B cell (primary cell): ENCODE measurements around the gene GRK1. TPM values are rescaled to one million over a fixed set of nuclear protein-coding genes. Genes with fewer than 3 reads are reported as not detected.

Experiments used
- ATAC-seq: fragments of 200-7000 bp; cut with Tn5 transposase; one replicate; pipeline ENCODE4 v1.10.0; 2021; ENCODE audit warnings: low read depth, mild to moderate bottlenecking, moderate number of reproducible peaks, moderate library complexity
- CTCF ChIA-PET: fragments of 350-600 bp; sonication (Branson Sonifier 250); formaldehyde crosslinking; loops from one replicate; lab custom pipeline; 2021; ENCODE audit warnings: antibody characterized with exemption, inconsistent platforms; lab: Charles Lee
- POLR2A ChIA-PET: fragments of 350-600 bp; sonication (Branson Sonifier 250); formaldehyde crosslinking; loops from one replicate; lab custom pipeline; 2021; ENCODE audit warnings: antibody characterized with exemption; lab: Charles Lee
- DNase-seq: peaks from one replicate; pipeline ENCODE4 v3.0.0; 2013
- H2AFZ ChIP-seq: 2 replicates; pipeline ENCODE4 v1.6.1; 2012; ENCODE audit warnings: mild to moderate bottlenecking, low read depth, low read length; ENCODE audit not compliant: insufficient read depth, poor library complexity, severe bottlenecking
- H3K27ac ChIP-seq, 2 donors: 1 replicate in 1 of 2; 2 replicates in 1 of 2; pipeline ENCODE4 v1.5.1; 2012 to 2013; ENCODE audit warnings: low read length in 2 of 2, mild to moderate bottlenecking in 2 of 2, moderate library complexity in 1 of 2
- H3K27me3 ChIP-seq, 4 experiments: fragments of 200-600 bp in 1 of 4; sonication (generic) in 1 of 4; replicated peaks in 1 of 4; 1 replicate in 2 of 4; 2 replicates in 2 of 4; pipeline versions ENCODE4 v1.6.1 to v1.7.0; 2013 to 2016; ENCODE audit warnings: low read length in 3 of 4, mild to moderate bottlenecking in 2 of 4, mixed read lengths in 1 of 4, moderate library complexity in 1 of 4; ENCODE audit not compliant: insufficient read depth in 4 of 4, control insufficient read depth in 3 of 4; ENCODE audit errors: control extremely low read depth in 1 of 4
- H3K36me3 ChIP-seq, 2 experiments: replicated peaks in 1 of 2; 1 replicate in 1 of 2; 2 replicates in 1 of 2; pipeline versions ENCODE4 v1.6.1 to v1.7.1; 2013; ENCODE audit warnings: low read length in 1 of 2; ENCODE audit not compliant: insufficient read depth in 2 of 2, control insufficient read depth in 1 of 2; ENCODE audit errors: control extremely low read depth in 1 of 2, extremely low read depth in 1 of 2
- H3K4me1 ChIP-seq, 2 donors: fragments of 200-600 bp in 1 of 2; sonication (generic) in 1 of 2; 1 replicate in 1 of 2; 2 replicates in 1 of 2; pipeline versions ENCODE4 v1.5.1 to v1.6.1; 2013 to 2017; ENCODE audit warnings: low read length in 2 of 2; ENCODE audit not compliant: control insufficient read depth in 2 of 2, insufficient read depth in 2 of 2
- H3K4me2 ChIP-seq: replicated peaks from 2 replicates; pipeline ENCODE3; 2012; ENCODE audit warnings: mild to moderate bottlenecking, low read depth, low read length; ENCODE audit not compliant: poor library complexity, severe bottlenecking
- H3K4me3 ChIP-seq, 5 experiments: fragments of 200-600 bp in 1 of 5; sonication (generic) in 1 of 5; 1 replicate in 3 of 5; 2 replicates in 2 of 5; pipeline versions ENCODE4 v1.5.1 to v1.7.0; 2011 to 2016; ENCODE audit warnings: low read length in 4 of 5, mild to moderate bottlenecking in 4 of 5, low read depth in 2 of 5, control low read depth in 1 of 5, moderate library complexity in 1 of 5; ENCODE audit not compliant: insufficient read depth in 1 of 5; ENCODE audit errors: control extremely low read depth in 1 of 5, extremely low read depth in 1 of 5
- H3K79me2 ChIP-seq: fragments of 200-600 bp; sonication (generic); one replicate; pipeline ENCODE4 v1.6.0; 2016; ENCODE audit warnings: low read length; ENCODE audit not compliant: control insufficient read depth, insufficient read depth
- H3K9ac ChIP-seq: fragments of 200-600 bp; sonication (generic); 2 replicates; pipeline ENCODE4 v1.6.1; 2017; ENCODE audit warnings: mild to moderate bottlenecking, low read length, moderate library complexity
- H3K9me3 ChIP-seq, 3 donors: one replicate each; pipeline versions ENCODE4 v1.6.1 to v1.7.1; 2013; ENCODE audit warnings: low read length in 2 of 3; ENCODE audit not compliant: control insufficient read depth in 2 of 3, insufficient read depth in 1 of 3; ENCODE audit errors: control extremely low read depth in 1 of 3
- H4K20me1 ChIP-seq: 2 replicates; pipeline ENCODE4 v1.6.0; 2012; ENCODE audit warnings: mild to moderate bottlenecking, low read length; ENCODE audit not compliant: insufficient read depth, control insufficient read depth, poor library complexity, severe bottlenecking
- H3K27ac Mint-ChIP-seq: one replicate; pipeline ENCODE4 v1.8.0; 2021; ENCODE audit warnings: mixed read lengths
- H3K27me3 Mint-ChIP-seq: one replicate; pipeline ENCODE4 v1.8.0; 2021; ENCODE audit warnings: mixed read lengths
- H3K4me1 Mint-ChIP-seq: one replicate; pipeline ENCODE4 v1.8.0; 2021; ENCODE audit warnings: mixed read lengths
- H3K4me3 Mint-ChIP-seq: one replicate; pipeline ENCODE4 v1.8.0; 2021; ENCODE audit warnings: mixed read lengths
- H3K9me3 Mint-ChIP-seq: one replicate; pipeline ENCODE4 v1.8.0; 2022; ENCODE audit warnings: mixed read lengths; ENCODE audit not compliant: insufficient read depth
- CTCF ChIP-seq: fragments of 200-600 bp; IDR thresholded peaks from one replicate; pipeline ENCODE4 v1.8.0; 2022; ENCODE audit warnings: antibody characterized with exemption, mild to moderate bottlenecking
- EZH2 ChIP-seq: IDR thresholded peaks from 2 replicates; pipeline ENCODE4 v1.6.1; 2012; ENCODE audit warnings: borderline replicate concordance, low read depth, mild to moderate bottlenecking, moderate library complexity, low read length; ENCODE audit not compliant: insufficient read depth, poor library complexity, severe bottlenecking
- WGBS: methylation state at CpG from one replicate; pipeline ENCODE4 v1.1.5; 2013; ENCODE audit warnings: missing lambda C conversion rate; ENCODE audit not compliant: insufficient coverage; 5-methylcytosine and 5-hydroxymethylcytosine counted together
- intact Hi-C: fragments of 100-400 bp; cut with micrococcal nuclease; formaldehyde crosslinking; loops from one replicate; pipeline ENCODE4 v1.10.0; 2022
- polyA plus RNA-seq: library from polyadenylated mRNA; depleted of rRNA; stranded (reverse); fragments of >200 nt; gene quantifications from 2 replicates; pipeline ENCODE4 v1.2.3, GENCODE V29; 2012
- total RNA-seq, 2 donors: library from RNA; stranded (reverse); fragments of 120-200 nt in 1 of 2; gene quantifications; 1 replicate in 1 of 2; 2 replicates in 1 of 2; pipeline versions ENCODE4 v1.2.3 to v1.2.4, GENCODE V29; 2013 to 2022

The GRK1 gene
- total and polyA plus RNA-seq, 2 donors (not counting 1 experiment from before 2014, with no cell fraction given): not detected

GRCh38 chr13:113665597-113666328 lies 1.3 kb upstream of the GRK1 start:
- Histone ChIP-seq H3K27ac (no peak overlapping the region), H4K20me1 (no peaks in the 10 kb centered on the region), H3K9ac (no peak overlapping the region), H3K36me3 (no peaks in the 10 kb centered on the region), H3K4me2 (no peak overlapping the region), H3K4me3 (no peak overlapping the region), H3K79me2 (no peaks in the 10 kb centered on the region), H3K9me3 (peaks cover 0 to 11% (median 1%) of the 10 kb centered on the region in 3 donors), H2AFZ (no peak overlapping the region), H3K27me3 (peaks cover 0 to 11% (median 0%) of the 10 kb centered on the region in 4 experiments), H3K4me1 (no peaks in the 10 kb centered on the region)
- CTCF ChIA-PET: no interaction called here
- Mint-ChIP-seq H3K9me3 (peaks cover 3% of the 10 kb centered on the region), H3K27ac (no peak overlapping the region), H3K4me3 (no peak overlapping the region), H3K27me3 (peaks cover 3% of the 10 kb centered on the region), H3K4me1 (no peaks in the 10 kb centered on the region)
- ATAC-seq (no peak), DNase-seq (no peak)
- TF ChIP-seq CTCF (no peak), EZH2 (no peak)
- WGBS: 75% methylated on average over 3 of the region's 3 CpGs
- intact Hi-C loops: no loop called here
- POLR2A ChIA-PET: no interaction called here

- ChIA-PET CTCF (no interaction called here), POLR2A (no interaction called here)
- Histone ChIP-seq H3K4me3 (no peak overlapping the region), H3K27ac (no peak overlapping the region), H3K79me2 (no peaks in the 10 kb centered on the region), H2AFZ (no peak overlapping the region), H3K27me3 (peaks cover 0 to 11% (median 0%) of the 10 kb centered on the region in 4 experiments), H3K9ac (no peak overlapping the region), H3K9me3 (peaks cover 0 to 14% (median 0%) of the 10 kb centered on the region in 3 donors), H4K20me1 (no peaks in the 10 kb centered on the region), H3K36me3 (no peaks in the 10 kb centered on the region), H3K4me1 (no peaks in the 10 kb centered on the region), H3K4me2 (no peak overlapping the region)
- Mint-ChIP-seq H3K4me3 (no peak overlapping the region), H3K9me3 (no peaks in the 10 kb centered on the region), H3K4me1 (no peaks in the 10 kb centered on the region), H3K27me3 (peaks cover 3% of the 10 kb centered on the region), H3K27ac (no peak overlapping the region)
- TF ChIP-seq CTCF: no peak
- no peak for TF ChIP-seq EZH2
- WGBS: 96% methylated on average over 2 of the region's 2 CpGs
- DNase-seq (no peak), ATAC-seq (no peak)
- intact Hi-C loops: no loop called here
Measured at GRCh38 chr13:113666329-113666670, 719 bp upstream of the GRK1 start.
